Fibroblast of skin of abdomen (primary cell): Measurements from ENCODE around the gene FMN2.
A peak's percentile ranks its signal among the peaks of the same experiment; 100 is the strongest.
"Not testable (repeated sequence)": the region's sequence is repeated elsewhere in the genome, so short reads cannot be mapped to it uniquely, and the experiment has no call there.

Source experiments
- DNase-seq: peaks from one replicate; pipeline ENCODE4 v3.0.0-alpha.2; 2013

Gene FMN2

DNA sequence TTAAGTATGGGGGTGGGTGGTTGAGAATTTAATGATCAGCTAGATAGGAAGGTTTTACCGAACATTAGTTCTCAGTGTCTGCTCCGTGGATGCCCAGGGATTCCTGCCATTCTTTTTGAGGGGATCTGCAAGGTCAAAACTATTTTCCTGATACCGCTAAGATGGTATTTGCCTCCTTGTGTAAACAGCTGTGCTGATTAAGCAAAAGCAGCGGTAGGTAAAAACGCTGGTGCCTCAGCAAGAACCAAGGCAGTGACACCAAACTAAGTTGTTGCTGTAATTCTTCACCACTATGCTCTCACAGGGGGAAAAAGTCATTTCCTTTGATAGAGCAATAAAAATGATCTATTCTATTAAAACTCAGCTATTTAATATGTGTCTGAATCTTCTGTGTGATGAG is 229.0 kb downstream of the FMN2 start:
- DNase-seq = no peak

GRCh38 chr1:240322943-240323342 is 231.3 kb downstream of the FMN2 start:
- DNase-seq = no peak

- DNase-seq = not testable (repeated sequence)
Observed at GRCh38 chr1:240328382-240328781, 236.7 kb downstream of the FMN2 start.

- DNase-seq = no peak
Observed at GRCh38 chr1:240329443-240329842, 237.8 kb downstream of the FMN2 start.

DNA sequence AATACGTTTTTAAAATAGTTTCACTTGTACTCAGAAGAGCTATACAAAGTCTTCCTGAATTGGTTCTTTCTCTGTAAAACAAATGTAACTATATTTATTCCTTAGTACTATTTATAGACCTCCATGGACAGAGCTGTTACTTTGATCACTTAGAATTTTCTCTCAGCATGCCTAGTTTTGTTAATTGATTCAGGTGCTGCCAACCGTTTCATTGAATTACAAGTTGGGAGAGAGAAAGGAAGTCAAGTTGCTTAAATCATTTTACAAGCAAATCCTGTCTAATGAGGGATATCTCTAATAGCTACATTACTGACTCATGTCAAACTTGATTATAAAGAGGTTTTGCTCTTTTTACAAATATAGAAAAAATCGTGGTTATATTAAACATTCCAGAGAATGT is 241.0 kb downstream of the FMN2 start:
- DNase-seq = no peak

DNA sequence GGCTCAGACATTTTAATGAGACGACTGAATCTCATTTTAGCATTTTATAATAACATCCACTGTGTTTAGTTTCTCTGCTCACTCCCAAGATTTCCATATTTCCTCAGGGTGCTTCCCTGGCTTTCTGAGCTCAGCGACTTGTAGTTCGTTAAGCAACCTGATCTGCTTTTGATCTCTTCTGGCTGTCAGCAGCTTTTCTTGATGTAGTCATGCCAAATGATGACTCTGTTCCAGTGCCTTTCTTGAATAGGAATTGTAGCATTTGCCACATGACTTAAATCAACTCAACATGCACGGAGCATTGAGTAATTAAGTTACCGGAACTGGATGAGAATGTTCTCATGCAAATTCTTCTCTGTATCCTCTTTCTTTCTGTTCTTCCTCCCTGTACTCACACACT is 246.1 kb downstream of the FMN2 start:
- DNase-seq = peak; percentile 93

DNA sequence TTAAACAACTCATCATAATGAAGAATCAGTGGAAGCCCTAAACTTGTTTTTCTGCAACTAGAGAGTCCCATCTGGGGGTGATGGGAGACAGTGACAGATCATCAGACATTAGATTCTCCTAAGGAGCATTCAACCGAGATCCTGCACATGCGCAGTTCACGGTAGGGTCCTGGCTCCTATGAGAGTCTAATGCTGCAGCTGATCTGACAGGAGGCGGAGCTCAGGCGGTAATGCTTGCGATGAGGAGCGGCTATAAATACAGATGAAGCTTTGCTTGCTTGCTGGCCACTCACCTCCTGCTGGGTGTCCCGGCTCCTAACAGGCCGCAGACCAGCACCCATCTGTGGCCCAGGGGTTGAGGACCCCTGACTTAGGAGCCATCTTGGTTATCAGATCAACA is 247.2 kb downstream of the FMN2 start:
- DNase-seq = no peak

GRCh38 chr1:240341365-240342250 is 249.9 kb downstream of the FMN2 start:
- no peak for DNase-seq

- no peak for DNase-seq
Observed at GRCh38 chr1:240342251-240342625, 250.6 kb downstream of the FMN2 start.

GRCh38 chr1:240343045-240343444 is 251.4 kb downstream of the FMN2 start:
- no peak for DNase-seq

DNA sequence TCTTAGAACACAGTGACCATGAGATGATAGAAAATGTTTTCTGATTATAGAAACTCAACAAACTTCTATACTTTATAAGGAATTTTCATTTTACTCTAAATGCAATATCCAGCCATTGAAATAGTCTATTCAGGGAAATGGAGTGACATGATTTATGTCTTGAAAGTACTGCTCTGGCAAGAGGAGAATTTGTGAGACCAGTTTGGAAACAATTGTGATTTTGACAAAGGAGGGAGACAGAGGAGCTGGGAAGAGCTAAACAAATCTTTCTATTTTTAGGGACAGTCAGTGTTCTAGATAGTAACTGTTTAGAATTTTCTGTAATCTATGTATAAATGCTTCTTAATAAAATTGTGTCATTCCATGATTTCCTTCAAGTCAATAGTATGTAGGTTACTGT is 252.3 kb downstream of the FMN2 start:
- DNase-seq = peak; percentile 26

DNA sequence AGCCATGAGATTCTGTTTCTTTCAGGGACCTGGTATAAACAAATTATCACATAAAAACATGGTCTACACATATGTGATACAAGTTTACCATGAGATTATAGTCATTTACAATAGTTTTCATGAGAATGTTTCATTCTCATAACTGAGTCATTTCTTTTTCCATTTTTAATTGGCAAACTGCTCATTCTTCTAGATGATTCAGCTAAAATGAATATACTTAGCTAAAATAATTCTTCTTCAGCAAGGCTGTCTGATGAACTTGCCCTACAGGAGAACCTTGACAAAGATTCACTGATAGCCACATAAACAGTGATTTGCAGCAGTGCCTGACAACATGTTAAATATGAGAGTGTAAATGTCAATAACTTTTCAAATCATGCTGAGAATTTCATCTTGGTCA is 253.2 kb downstream of the FMN2 start:
- DNase-seq = peak; percentile 54

DNA sequence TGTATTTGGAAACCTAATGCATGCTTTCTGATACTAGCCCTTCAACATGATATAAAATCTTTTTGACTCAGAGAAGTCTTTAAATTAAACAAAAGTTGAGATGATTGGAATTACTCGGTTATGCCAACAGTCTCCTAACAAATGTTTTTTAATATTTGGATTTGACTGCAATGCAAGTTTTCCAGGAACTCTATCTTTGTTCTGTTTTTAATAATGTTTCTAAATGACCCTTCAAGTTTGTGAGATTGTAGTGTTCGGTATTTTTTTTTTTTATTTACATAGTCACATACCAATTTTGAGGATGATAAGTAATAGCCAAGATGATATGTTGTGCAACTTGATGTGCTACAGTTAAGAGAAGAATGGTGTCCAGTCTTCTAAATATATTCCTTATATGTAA is 258.0 kb downstream of the FMN2 start:
- no peak for DNase-seq

- peak; percentile 91 for DNase-seq
Observed at GRCh38 chr1:240350910-240351331, 259.2 kb downstream of the FMN2 start.

- DNase-seq = no peak
Observed at GRCh38 chr1:240351690-240352089, 260.0 kb downstream of the FMN2 start.

DNA sequence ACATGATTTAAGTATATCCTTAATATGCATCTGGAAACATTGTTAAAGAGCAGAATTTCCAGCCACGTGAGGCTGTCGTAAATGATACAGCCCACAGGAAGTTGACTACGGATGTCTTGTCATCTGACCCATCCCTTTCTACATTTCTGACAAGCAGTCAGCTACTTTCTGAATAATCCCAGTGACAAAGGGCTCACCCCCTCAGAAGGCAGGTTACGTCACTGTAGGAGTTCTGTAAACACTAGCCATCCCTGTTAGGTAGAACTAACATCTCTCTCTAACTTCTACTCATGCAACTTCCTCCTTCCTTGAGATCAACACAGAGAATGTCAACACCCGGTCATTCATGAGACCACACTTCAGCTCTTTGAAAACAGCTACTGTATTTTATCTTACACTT is 261.1 kb downstream of the FMN2 start:
- DNase-seq = peak; percentile 27

DNA sequence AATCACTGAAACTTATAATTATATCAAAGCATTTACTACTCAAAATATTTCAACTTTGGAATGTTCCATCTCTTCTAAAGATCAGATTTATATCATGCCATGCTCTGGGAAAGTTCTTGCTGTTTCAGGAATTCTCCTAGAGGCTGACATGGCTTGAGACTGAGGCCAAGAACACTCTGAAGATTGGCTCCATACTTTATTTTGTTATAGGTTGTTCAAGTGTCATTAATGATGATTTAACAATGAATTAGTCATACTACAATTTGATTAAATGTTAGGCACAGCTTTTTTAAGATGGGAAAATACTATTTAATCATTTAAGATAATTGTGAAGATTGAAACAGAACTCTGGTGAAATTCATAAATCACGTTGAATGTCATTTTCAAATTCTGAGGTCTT is 264.9 kb downstream of the FMN2 start:
- no peak for DNase-seq

DNA sequence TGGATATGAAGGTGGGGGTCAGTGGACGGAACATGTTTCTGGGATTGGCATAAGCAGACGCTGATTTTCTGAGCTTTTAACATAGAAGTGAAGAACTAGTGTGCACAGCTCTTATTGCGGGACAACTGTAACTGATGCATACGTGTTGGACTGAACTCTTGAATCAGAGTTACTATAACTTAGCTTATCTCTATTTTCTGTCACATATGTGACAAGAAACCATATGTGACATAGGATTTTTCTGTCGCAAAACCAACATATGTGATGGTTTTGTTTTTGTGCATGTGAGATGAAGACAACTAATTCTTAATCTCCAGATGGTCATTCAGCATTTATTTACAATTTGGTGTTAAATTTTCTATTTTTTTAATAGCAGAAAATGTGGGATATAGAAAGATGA is 270.4 kb downstream of the FMN2 start:
- DNase-seq = no peak

DNA sequence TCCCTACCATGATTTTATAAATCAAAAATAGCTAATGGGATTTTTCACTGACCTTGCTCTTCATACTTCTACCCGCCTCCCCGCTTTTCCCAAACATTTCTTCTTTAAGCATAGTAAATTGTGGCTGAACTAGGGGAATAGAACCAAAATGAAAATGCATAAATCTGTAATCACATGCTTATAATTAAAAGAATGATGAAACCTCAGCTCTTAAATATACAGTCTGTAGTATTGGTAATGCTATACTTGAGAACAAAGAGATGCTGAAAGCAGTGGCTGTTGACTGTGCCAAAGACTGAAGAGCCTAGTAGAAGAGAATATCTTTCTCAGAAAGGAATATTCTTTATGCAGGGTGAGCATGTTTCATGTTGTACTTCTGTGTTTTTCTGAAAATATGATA is 271.1 kb downstream of the FMN2 start:
- DNase-seq = peak; percentile 23

- DNase-seq = no peak
Observed at GRCh38 chr1:240363315-240363714, 271.6 kb downstream of the FMN2 start.

GRCh38 chr1:240363914-240364313 is 272.2 kb downstream of the FMN2 start:
- DNase-seq = no peak

GRCh38 chr1:240366636-240367035 is 275.0 kb downstream of the FMN2 start:
- DNase-seq = no peak

- DNase-seq = peak; percentile 38
Observed at GRCh38 chr1:240385551-240385950, 293.9 kb downstream of the FMN2 start.
